HG02852 (cell line): Measurements from ENCODE around the gene EDARADD.
"Not testable (repeated sequence)": the region's sequence is repeated elsewhere in the genome, so short reads cannot be mapped to it uniquely, and the experiment has no call there.

Experiments used
- ATAC-seq: cut with Tn5 transposase; IDR thresholded peaks from one replicate; pipeline ENCODE4 v1.9.1; 2021; ENCODE audit warnings: mild to moderate bottlenecking, moderate library complexity; ENCODE audit not compliant: unreplicated experiment

The EDARADD gene

GRCh38 chr1:236484310-236484971 lies 90.4 kb downstream of the EDARADD start:
- no peak for ATAC-seq

- no peak for ATAC-seq
Measured at GRCh38 chr1:236486356-236487002, 92.4 kb downstream of the EDARADD start.

GRCh38 chr1:236489161-236489560 lies 95.1 kb downstream of the EDARADD start:
- ATAC-seq = not testable (repeated sequence)

GRCh38 chr1:236489710-236490377 lies 95.8 kb downstream of the EDARADD start:
- ATAC-seq = no peak

- no peak for ATAC-seq
Measured at GRCh38 chr1:236491469-236492136, 97.5 kb downstream of the EDARADD start.

GRCh38 chr1:236492378-236492777 lies 98.3 kb downstream of the EDARADD start:
- no peak for ATAC-seq

GRCh38 chr1:236494082-236494481 lies 100.0 kb downstream of the EDARADD start:
- no peak for ATAC-seq

- no peak for ATAC-seq
Measured at GRCh38 chr1:236494586-236495466, 100.7 kb downstream of the EDARADD start.

- no peak for ATAC-seq
Measured at GRCh38 chr1:236495467-236496112, 101.5 kb downstream of the EDARADD start.

- ATAC-seq = no peak
Measured at GRCh38 chr1:236497908-236498307, 103.8 kb downstream of the EDARADD start.

- no peak for ATAC-seq
Measured at GRCh38 chr1:236501093-236501492, 107.0 kb downstream of the EDARADD start.

GRCh38 chr1:236502579-236502971 lies 108.5 kb downstream of the EDARADD start:
- ATAC-seq = no peak

GRCh38 chr1:236502972-236503639 lies 109.0 kb downstream of the EDARADD start:
- ATAC-seq = no peak

- not testable (repeated sequence) for ATAC-seq
Measured at GRCh38 chr1:236504338-236504737, 110.3 kb downstream of the EDARADD start.

GRCh38 chr1:236507022-236507700 lies 113.1 kb downstream of the EDARADD start:
- no peak for ATAC-seq

- ATAC-seq = no peak
Measured at GRCh38 chr1:236508593-236509027, 114.5 kb downstream of the EDARADD start.

- no peak for ATAC-seq
Measured at GRCh38 chr1:236509203-236509602, 115.1 kb downstream of the EDARADD start.

GRCh38 chr1:236509647-236510401 lies 115.7 kb downstream of the EDARADD start:
- ATAC-seq = no peak
